ENCODE results near the gene IL21R. TPM values are rescaled to one million over a fixed set of nuclear protein-coding genes. Genes with fewer than 3 reads are reported as not detected.
"Not testable (repeated sequence)": the region's sequence is repeated elsewhere in the genome, so short reads cannot be mapped to it uniquely, and the experiment has no call there.

IL21R gene
- total RNA-seq, 8 experiments from 2014 or later: 0.05 to 1.2 (median 0.17) TPM

- Histone ChIP-seq H3K4me3 (no peak overlapping the region), H3K4me1 (replicated peaks in 1 of 2) (peaks cover 3 to 14% of the 10 kb centered on the region in 2 donors), H3K27ac (no peak overlapping the region)
- in situ Hi-C loops (cut with MboI; ENCODE audit: low pct_unique_long_range_greater_than_20kb in 2 of 9, low sequenced_read_pairs in 9 of 9, unreplicated experiment in 9 of 9): loop anchor here in 1 of 9 experiments (25.0 kb wide), 1 partner anchor 89 kb away; the partner anchor contains the start of gene GTF3C1
- no peak for ATAC-seq (replicated peaks in 6 of 8)
- WGBS, 10 experiments: 57 to 100% (median 98%) methylated on average over 1 to 5 of the region's 19 CpGs; no CpG with 5 or more reads in 6 of the 10 experiments
Observed at GRCh38 chr16:27448532-27449433, 46.8 kb downstream of the IL21R start.

DNA sequence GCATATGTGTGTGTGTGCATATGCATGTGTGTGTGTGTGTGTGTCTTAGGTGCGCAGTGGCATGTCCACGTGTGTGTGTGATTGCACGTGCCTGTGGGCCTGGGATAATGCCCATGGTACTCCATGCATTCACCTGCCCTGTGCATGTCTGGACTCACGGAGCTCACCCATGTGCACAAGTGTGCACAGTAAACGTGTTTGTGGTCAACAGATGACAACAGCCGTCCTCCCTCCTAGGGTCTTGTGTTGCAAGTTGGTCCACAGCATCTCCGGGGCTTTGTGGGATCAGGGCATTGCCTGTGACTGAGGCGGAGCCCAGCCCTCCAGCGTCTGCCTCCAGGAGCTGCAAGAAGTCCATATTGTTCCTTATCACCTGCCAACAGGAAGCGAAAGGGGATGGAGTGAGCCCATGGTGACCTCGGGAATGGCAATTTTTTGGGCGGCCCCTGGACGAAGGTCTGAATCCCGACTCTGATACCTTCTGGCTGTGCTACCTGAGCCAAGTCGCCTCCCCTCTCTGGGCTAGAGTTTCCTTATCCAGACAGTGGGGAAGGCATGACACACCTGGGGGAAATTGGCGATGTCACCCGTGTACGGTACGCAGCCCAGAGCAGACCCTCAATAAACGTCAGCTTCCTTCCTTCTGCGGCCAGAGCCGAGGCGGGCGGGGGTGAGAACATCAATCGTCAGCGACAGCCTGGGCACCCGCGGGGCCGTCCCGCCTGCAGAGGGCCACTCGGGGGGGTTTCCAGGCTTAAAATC is 47.6 kb downstream of the IL21R start:
- in situ Hi-C loops (cut with MboI; ENCODE audit: low pct_unique_long_range_greater_than_20kb in 2 of 9, low sequenced_read_pairs in 9 of 9, unreplicated experiment in 9 of 9): loop anchor here in 1 of 9 experiments (25.0 kb wide), 2 partner anchors 88 to 212 kb away; partner anchors contain the start of gene GTF3C1
- WGBS, 10 experiments: 13 to 100% (median 56%) methylated on average over 1 to 16 of the region's 31 CpGs; no CpG with 5 or more reads in 5 of the 10 experiments
- Histone ChIP-seq H3K4me3 (no peak overlapping the region), H3K27ac (peak overlapping the region in 1 of 2 donors; percentile 24), H3K4me1 (replicated peaks in 1 of 2) (peaks cover 3 to 14% of the 10 kb centered on the region in 2 donors)
- peak in 5 of 8 experiments; percentile 12 to 73 (median 52) for ATAC-seq (replicated peaks in 6 of 8)

DNA sequence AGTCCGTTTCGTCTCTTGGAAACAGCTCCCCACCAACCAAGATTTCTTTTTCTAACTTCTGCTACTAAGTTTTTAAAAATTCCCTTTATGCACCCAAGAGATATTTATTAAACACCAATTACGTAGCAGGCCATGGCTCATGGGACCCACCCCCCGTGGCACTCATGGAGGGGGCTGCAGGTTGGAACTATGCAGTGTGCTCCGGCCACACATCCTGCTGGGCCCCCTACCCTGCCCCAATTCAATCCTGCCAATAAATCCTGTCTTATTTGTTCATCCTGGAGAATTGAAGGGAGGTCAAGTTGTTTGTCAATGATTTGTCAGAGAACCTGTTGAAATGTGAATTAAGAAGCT is 48.2 kb downstream of the IL21R start:
- no peak overlapping the region for H3K27ac ChIP-seq
- WGBS, 10 experiments: 0 to 46% (median 30%) methylated on average over 2 to 4 of the region's 5 CpGs; no CpG with 5 or more reads in 6 of the 10 experiments
- in situ Hi-C loops (cut with MboI; ENCODE audit: low pct_unique_long_range_greater_than_20kb in 2 of 9, low sequenced_read_pairs in 9 of 9, unreplicated experiment in 9 of 9): loop anchor here in 1 of 9 experiments (25.0 kb wide), 1 partner anchor 213 kb away; no protein-coding TSS in a partner anchor
- ATAC-seq (replicated peaks in 6 of 8): peak in 4 of 8 experiments; percentile 46 to 59 (median 52)
- H3K4me1 ChIP-seq (replicated peaks in 1 of 2): peaks cover 3 to 14% of the 10 kb centered on the region in 2 donors
- no peak overlapping the region for H3K4me3 ChIP-seq

- no peak overlapping the region for H3K4me3 ChIP-seq
- H3K27ac ChIP-seq: no peak overlapping the region
- peak in 3 of 8 experiments; percentile 57 to 61 (median 59) for ATAC-seq (replicated peaks in 6 of 8)
- 40 to 91% (median 67%) methylated on average over 2 to 12 of the region's 16 CpGs; no CpG with 5 or more reads in 1 of the 10 experiments for WGBS, 10 experiments
- in situ Hi-C loops (cut with MboI; ENCODE audit: low pct_unique_long_range_greater_than_20kb in 2 of 9, low sequenced_read_pairs in 9 of 9, unreplicated experiment in 9 of 9): loop anchor here in 1 of 9 experiments (25.0 kb wide), 1 partner anchor 216 kb away; no protein-coding TSS in a partner anchor
- H3K4me1 ChIP-seq (replicated peaks in 1 of 2): peaks cover 3 to 14% of the 10 kb centered on the region in 2 donors
Observed at GRCh38 chr16:27452569-27453493, 50.9 kb downstream of the IL21R start.

DNA sequence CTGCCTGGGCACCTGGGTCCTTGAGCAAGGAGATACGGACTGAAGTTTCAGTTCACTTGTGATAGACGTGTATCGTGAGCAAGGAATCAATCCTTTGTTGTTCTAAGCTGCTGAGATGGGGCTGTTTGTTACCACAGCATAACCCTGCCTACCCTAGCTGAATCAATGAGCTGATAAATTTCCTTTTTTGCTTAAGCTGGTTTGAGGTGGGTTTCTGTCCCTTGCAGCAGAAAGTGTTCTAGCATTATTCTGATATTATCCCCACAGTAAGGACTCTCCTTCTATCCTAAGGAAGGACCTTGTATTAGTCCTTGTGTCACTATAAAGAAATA is 51.5 kb downstream of the IL21R start:
- ATAC-seq (replicated peaks in 6 of 8): no peak
- no peak overlapping the region for H3K27ac ChIP-seq
- WGBS, 10 experiments: 75 to 83% (median 80%) methylated on average over 1 to 2 of the region's 3 CpGs; no CpG with 5 or more reads in 7 of the 10 experiments
- no peak overlapping the region for H3K4me3 ChIP-seq
- in situ Hi-C loops (cut with MboI; ENCODE audit: low pct_unique_long_range_greater_than_20kb in 2 of 9, low sequenced_read_pairs in 9 of 9, unreplicated experiment in 9 of 9): loop anchor here in 1 of 9 experiments (25.0 kb wide), 1 partner anchor 216 kb away; no protein-coding TSS in a partner anchor
- peaks cover 3 to 14% of the 10 kb centered on the region in 2 donors for H3K4me1 ChIP-seq (replicated peaks in 1 of 2)

GRCh38 chr16:27455700-27456099 is 53.7 kb downstream of the IL21R start:
- in situ Hi-C loops (cut with MboI; ENCODE audit: low pct_unique_long_range_greater_than_20kb in 2 of 9, low sequenced_read_pairs in 9 of 9, unreplicated experiment in 9 of 9): loop anchor here in 1 of 9 experiments (25.0 kb wide), 1 partner anchor 218 kb away; no protein-coding TSS in a partner anchor
- ATAC-seq (replicated peaks in 6 of 8): no peak
- no peak overlapping the region for H3K4me3 ChIP-seq
- 35 to 82% (median 67%) methylated on average over 1 to 9 of the region's 12 CpGs; no CpG with 5 or more reads in 2 of the 10 experiments for WGBS, 10 experiments
- no peak overlapping the region for H3K27ac ChIP-seq
- H3K4me1 ChIP-seq (replicated peaks in 1 of 2): peaks cover under 1 to 3% of the 10 kb centered on the region in 2 donors

- not testable (repeated sequence) for H3K27ac ChIP-seq; H3K4me3 ChIP-seq; ATAC-seq (replicated peaks in 6 of 8); H3K4me1 ChIP-seq (replicated peaks in 1 of 2)
- 79 to 100% (median 89%) methylated on average over 1 to 15 of the region's 17 CpGs for WGBS, 10 experiments
- in situ Hi-C loops (cut with MboI; ENCODE audit: low pct_unique_long_range_greater_than_20kb in 2 of 9, low sequenced_read_pairs in 9 of 9, unreplicated experiment in 9 of 9): loop anchor here in 1 of 9 experiments (25.0 kb wide), 1 partner anchor 220 kb away; no protein-coding TSS in a partner anchor
Observed at GRCh38 chr16:27457605-27457900, 55.6 kb downstream of the IL21R start.

DNA sequence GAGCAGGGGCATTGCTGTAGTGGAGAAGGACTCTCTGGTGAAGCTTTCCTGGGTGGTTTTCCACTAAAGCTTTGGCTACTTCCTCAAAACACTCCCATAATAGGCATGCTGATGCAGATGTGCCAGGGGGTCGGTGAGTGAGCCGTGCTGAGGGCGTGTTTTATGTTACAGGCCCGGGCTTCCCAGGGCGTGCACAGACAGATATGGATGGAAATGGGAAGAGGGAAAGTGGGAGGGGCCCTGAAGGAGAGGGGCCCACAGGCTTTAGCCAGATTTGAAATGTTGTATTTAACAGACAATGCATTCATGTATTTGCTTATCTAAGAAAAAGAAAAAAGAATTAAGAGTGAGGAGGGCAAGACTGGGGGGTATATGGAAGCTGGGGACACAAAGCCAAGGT is 56.3 kb downstream of the IL21R start:
- WGBS, 10 experiments: 0 to 60% (median 14%) methylated on average over 1 to 5 of the region's 5 CpGs; no CpG with 5 or more reads in 2 of the 10 experiments
- in situ Hi-C loops (cut with MboI; ENCODE audit: low pct_unique_long_range_greater_than_20kb in 2 of 9, low sequenced_read_pairs in 9 of 9, unreplicated experiment in 9 of 9): loop anchor here in 1 of 9 experiments (25.0 kb wide), 1 partner anchor 221 kb away; no protein-coding TSS in a partner anchor
- Histone ChIP-seq H3K4me3 (no peak overlapping the region), H3K4me1 (replicated peaks in 1 of 2) (no peaks in the 10 kb centered on the region), H3K27ac (no peak overlapping the region)
- peak in 4 of 8 experiments; percentile 20 to 51 (median 34) for ATAC-seq (replicated peaks in 6 of 8)

- in situ Hi-C loops (cut with MboI; ENCODE audit: low pct_unique_long_range_greater_than_20kb in 2 of 9, low sequenced_read_pairs in 9 of 9, unreplicated experiment in 9 of 9): loop anchor here in 1 of 9 experiments (25.0 kb wide), 1 partner anchor 222 kb away; no protein-coding TSS in a partner anchor
- 58 to 100% (median 100%) methylated on average over 1 to 3 of the region's 5 CpGs; no CpG with 5 or more reads in 2 of the 10 experiments for WGBS, 10 experiments
- no peak overlapping the region for H3K4me3 ChIP-seq
- no peaks in the 10 kb centered on the region for H3K4me1 ChIP-seq (replicated peaks in 1 of 2)
- no peak for ATAC-seq (replicated peaks in 6 of 8)
- no peak overlapping the region for H3K27ac ChIP-seq
Observed at GRCh38 chr16:27458987-27459688, 57.2 kb downstream of the IL21R start.

DNA sequence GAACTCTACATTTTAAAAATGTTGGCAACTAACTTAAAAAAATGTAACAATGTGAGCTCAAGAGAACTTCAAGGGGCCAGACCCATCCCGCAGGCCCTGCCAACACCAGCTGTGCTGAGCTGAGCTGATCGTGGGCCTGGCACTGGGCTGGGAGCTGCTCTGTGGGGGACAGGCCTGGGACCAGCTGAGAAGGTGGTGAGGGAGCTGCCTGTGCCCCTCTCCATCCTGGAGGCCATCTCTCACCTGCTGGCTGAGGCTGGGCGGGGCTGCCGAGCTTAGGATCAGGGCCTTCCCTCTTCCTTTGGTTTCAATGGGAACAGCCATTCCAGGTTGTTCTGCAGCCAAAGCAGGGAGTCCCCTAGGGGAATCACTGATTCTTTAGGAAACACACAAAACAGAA is 58.2 kb downstream of the IL21R start:
- Histone ChIP-seq H3K27ac (no peak overlapping the region), H3K4me1 (replicated peaks in 1 of 2) (no peaks in the 10 kb centered on the region), H3K4me3 (no peak overlapping the region)
- ATAC-seq (replicated peaks in 6 of 8): no peak
- in situ Hi-C loops (cut with MboI; ENCODE audit: low pct_unique_long_range_greater_than_20kb in 2 of 9, low sequenced_read_pairs in 9 of 9, unreplicated experiment in 9 of 9): loop anchor here in 1 of 9 experiments (25.0 kb wide), 1 partner anchor 223 kb away; no protein-coding TSS in a partner anchor
- WGBS, 10 experiments: 45 to 100% (median 80%) methylated on average over 2 to 4 of the region's 4 CpGs; no CpG with 5 or more reads in 5 of the 10 experiments

Data from motor neuron (in vitro differentiated cells).